Osteocyte (in vitro differentiated cells): ENCODE results near the gene A2ML1. TPM values are rescaled to one million over a fixed set of nuclear protein-coding genes. Genes with fewer than 3 reads are reported as not detected.

Experiments used
- DNase-seq: peaks from one replicate; pipeline ENCODE4 v3.0.0; 2021; ENCODE audit warnings: mixed read lengths; ENCODE audit not compliant: unreplicated experiment; ENCODE audit errors: extremely low spot score
- H3K27ac Mint-ChIP-seq: one replicate; pipeline ENCODE4 v1.8.0; 2021; ENCODE audit warnings: mild to moderate bottlenecking, mixed read lengths; ENCODE audit not compliant: unreplicated experiment
- H3K27me3 Mint-ChIP-seq: one replicate; pipeline ENCODE4 v1.8.0; 2021; ENCODE audit warnings: mixed read lengths; ENCODE audit not compliant: unreplicated experiment
- H3K36me3 Mint-ChIP-seq: one replicate; pipeline ENCODE4 v1.8.0; 2021; ENCODE audit warnings: mixed read lengths; ENCODE audit not compliant: unreplicated experiment
- H3K4me1 Mint-ChIP-seq: one replicate; pipeline ENCODE4 v1.8.0; 2021; ENCODE audit warnings: mixed read lengths; ENCODE audit not compliant: unreplicated experiment
- H3K4me3 Mint-ChIP-seq: one replicate; pipeline ENCODE4 v1.8.0; 2021; ENCODE audit warnings: mild to moderate bottlenecking, moderate library complexity, mixed read lengths; ENCODE audit not compliant: unreplicated experiment
- H3K9me3 Mint-ChIP-seq: one replicate; pipeline ENCODE4 v1.8.0; 2021; ENCODE audit warnings: mixed read lengths; ENCODE audit not compliant: unreplicated experiment
- CTCF ChIP-seq: fragments of 200-600 bp; sonication (generic); IDR thresholded peaks from 2 replicates; pipeline ENCODE4 v1.5.0; 2021; ENCODE audit warnings: antibody characterized with exemption, mild to moderate bottlenecking, moderate library complexity
- total RNA-seq: library from RNA; stranded (reverse); gene quantifications from 2 replicates; pipeline ENCODE4 v1.2.1, GENCODE V29; 2021

Gene A2ML1
- total RNA-seq, 1 donor from 2014 or later: not detected

- Mint-ChIP-seq H3K36me3 (no peaks in the 10 kb centered on the region), H3K4me3 (no peak overlapping the region), H3K27me3 (peaks cover 7% of the 10 kb centered on the region), H3K9me3 (no peaks in the 10 kb centered on the region), H3K4me1 (no peaks in the 10 kb centered on the region), H3K27ac (no peak overlapping the region)
- TF ChIP-seq CTCF: no peak
- no peak for DNase-seq
These were observed 84.1 kb downstream of the A2ML1 start for GRCh38 chr12:8906266-8907180.

GRCh38 chr12:8907513-8907912 lies 85.1 kb downstream of the A2ML1 start:
- DNase-seq: no peak
- no peaks in the 10 kb centered on the region for H3K36me3 Mint-ChIP-seq
- H3K4me1 Mint-ChIP-seq: peaks cover 1% of the 10 kb centered on the region
- no peak overlapping the region for H3K4me3 Mint-ChIP-seq
- TF ChIP-seq CTCF: no peak
- no peaks in the 10 kb centered on the region for H3K9me3 Mint-ChIP-seq
- peaks cover 7% of the 10 kb centered on the region for H3K27me3 Mint-ChIP-seq
- H3K27ac Mint-ChIP-seq: no peak overlapping the region

- no peaks in the 10 kb centered on the region for H3K9me3 Mint-ChIP-seq
These were observed 87.3 kb downstream of the A2ML1 start for GRCh38 chr12:8909752-8910151.

GRCh38 chr12:8911606-8912268 lies 89.3 kb downstream of the A2ML1 start:
- no peak overlapping the region for H3K27ac Mint-ChIP-seq
- H3K4me1 Mint-ChIP-seq: peaks cover 17% of the 10 kb centered on the region

More at GRCh38 chr12:8909752-8910151, 87.3 kb downstream of the A2ML1 start:
- H3K4me3 Mint-ChIP-seq: no peak overlapping the region
- TF ChIP-seq CTCF: no peak
- no peaks in the 10 kb centered on the region for H3K36me3 Mint-ChIP-seq
- peaks cover 17% of the 10 kb centered on the region for H3K4me1 Mint-ChIP-seq
- H3K27me3 Mint-ChIP-seq: no peaks in the 10 kb centered on the region
- no peak overlapping the region for H3K27ac Mint-ChIP-seq
- DNase-seq: no peak

More at GRCh38 chr12:8911606-8912268, 89.3 kb downstream of the A2ML1 start:
- no peak for DNase-seq
- Mint-ChIP-seq H3K36me3 (no peaks in the 10 kb centered on the region), H3K4me3 (no peak overlapping the region), H3K27me3 (no peaks in the 10 kb centered on the region), H3K9me3 (no peaks in the 10 kb centered on the region)
- TF ChIP-seq CTCF: no peak
